ENCODE results near the gene GJB3.
"Not testable (repeated sequence)": the region's sequence is repeated elsewhere in the genome, so short reads cannot be mapped to it uniquely, and the experiment has no call there.

GJB3 gene

DNA sequence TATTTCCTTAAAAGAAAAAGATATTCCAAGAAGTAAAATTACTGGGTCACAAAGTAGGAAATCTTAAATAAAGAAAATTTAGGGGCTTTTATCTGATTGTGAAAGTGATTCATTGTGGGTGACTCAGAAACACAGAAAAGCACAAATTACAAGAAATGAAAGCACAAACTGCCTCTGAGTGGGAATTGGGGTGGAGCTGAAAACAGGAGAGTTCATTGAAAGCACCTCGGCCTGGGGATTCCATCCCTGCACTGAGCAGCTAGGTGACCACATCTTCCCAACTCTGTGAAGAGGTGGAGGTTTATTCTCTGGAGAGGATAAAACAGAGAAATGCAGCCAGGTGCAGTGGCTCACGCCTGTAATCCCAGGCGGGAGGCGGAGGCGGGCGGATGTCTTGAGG, 19.2 kb downstream of the GJB3 start:
- Histone ChIP-seq H3K36me3 (peaks cover 2 to 6% (median 5%) of the 10 kb centered on the region in 3 donors), H3K4me3 (no peak overlapping the region), H3K27ac (peak overlapping the region; percentile 93 to 96), H3K27me3 (no peaks in the 10 kb centered on the region), H3K9me3 (no peaks in the 10 kb centered on the region), H3K4me1 (peaks cover 0 to 59% (median 18%) of the 10 kb centered on the region in 4 donors)
- TF ChIP-seq CTCF (IDR thresholded peaks at IDR 0.05) = no peak
- intact Hi-C loops (cut with DNase I; ENCODE audit: low total_unique reads) = no loop called here
- no peak for DNase-seq

DNA sequence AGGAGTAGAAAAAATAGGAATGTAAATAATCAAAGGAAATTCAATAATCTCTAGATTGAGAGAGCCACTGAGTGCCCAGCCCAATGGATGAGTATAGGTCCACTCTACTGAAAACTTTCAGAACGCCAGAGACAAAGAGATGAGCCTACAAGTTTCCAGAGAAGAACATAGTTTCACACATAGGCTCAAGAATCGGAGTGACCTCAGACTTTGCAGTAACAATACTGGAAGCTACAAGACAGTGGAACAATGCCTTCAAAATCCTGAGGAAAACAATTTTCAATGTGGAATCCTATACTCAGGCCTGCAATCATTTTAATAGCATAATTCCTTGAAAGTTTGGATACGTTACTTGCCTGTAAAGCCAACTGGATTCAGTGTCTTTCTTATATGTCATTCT, 22.8 kb downstream of the GJB3 start:
- DNase-seq = no peak
- intact Hi-C loops (cut with DNase I; ENCODE audit: low total_unique reads) = no loop called here
- H3K4me3 ChIP-seq = no peak overlapping the region
- TF ChIP-seq CTCF (IDR thresholded peaks at IDR 0.05) = no peak
- H3K27me3 ChIP-seq = no peaks in the 10 kb centered on the region
- H3K4me1 ChIP-seq = peaks cover 0 to 61% (median 6%) of the 10 kb centered on the region in 4 donors
- H3K27ac ChIP-seq = no peak overlapping the region
- H3K36me3 ChIP-seq = peaks cover 0 to 4% (median 0%) of the 10 kb centered on the region in 3 donors
- H3K9me3 ChIP-seq = no peaks in the 10 kb centered on the region

GRCh38 chr1:34806396-34806795, 25.4 kb downstream of the GJB3 start:
- peaks cover 0 to 38% (median 6%) of the 10 kb centered on the region in 4 donors for H3K4me1 ChIP-seq
- DNase-seq = no peak
- no peak overlapping the region for H3K4me3 ChIP-seq
- peaks cover 0 to 4% (median 0%) of the 10 kb centered on the region in 3 donors for H3K36me3 ChIP-seq
- H3K27ac ChIP-seq = peak overlapping the region; percentile 25 to 54
- no peak for TF ChIP-seq CTCF (IDR thresholded peaks at IDR 0.05)
- H3K9me3 ChIP-seq = no peaks in the 10 kb centered on the region
- H3K27me3 ChIP-seq = no peaks in the 10 kb centered on the region
- intact Hi-C loops (cut with DNase I; ENCODE audit: low total_unique reads) = no loop called here

- no peak for TF ChIP-seq CTCF (IDR thresholded peaks at IDR 0.05)
- H3K4me1 ChIP-seq = peaks cover 0 to 44% (median 8%) of the 10 kb centered on the region in 4 donors
- H3K27ac ChIP-seq = no peak overlapping the region
- no peaks in the 10 kb centered on the region for H3K36me3 ChIP-seq
- intact Hi-C loops (cut with DNase I; ENCODE audit: low total_unique reads) = no loop called here
- H3K4me3 ChIP-seq = no peak overlapping the region
- no peak for DNase-seq
- no peaks in the 10 kb centered on the region for H3K9me3 ChIP-seq
- no peaks in the 10 kb centered on the region for H3K27me3 ChIP-seq
Measured at GRCh38 chr1:34808051-34808810, 27.2 kb downstream of the GJB3 start.

GRCh38 chr1:34810781-34811180, 29.8 kb downstream of the GJB3 start:
- intact Hi-C loops (cut with DNase I; ENCODE audit: low total_unique reads); H3K9me3 ChIP-seq; H3K4me3 ChIP-seq; H3K36me3 ChIP-seq; H3K27me3 ChIP-seq; DNase-seq; H3K27ac ChIP-seq: not testable (repeated sequence)
- H3K4me1 ChIP-seq = peaks cover 0 to 65% (median 23%) of the 10 kb centered on the region in 4 donors

- intact Hi-C loops (cut with DNase I; ENCODE audit: low total_unique reads) = no loop called here
- no peaks in the 10 kb centered on the region for H3K36me3 ChIP-seq
- no peaks in the 10 kb centered on the region for H3K9me3 ChIP-seq
- H3K27me3 ChIP-seq = no peaks in the 10 kb centered on the region
- no peak for DNase-seq
- peaks cover 0 to 59% (median 27%) of the 10 kb centered on the region in 4 donors for H3K4me1 ChIP-seq
- H3K27ac ChIP-seq = peak overlapping the region; percentile 70 to 72
- H3K4me3 ChIP-seq = no peak overlapping the region
- TF ChIP-seq CTCF (IDR thresholded peaks at IDR 0.05) = no peak
Measured at GRCh38 chr1:34816332-34816731, 35.3 kb downstream of the GJB3 start.
